OCI-LY3 (cell line): ENCODE data around the gene LDLR.

Experiments
- CTCF ChIP-seq: fragments of 200-600, 300-600 bp; sonication (generic); IDR thresholded peaks from 2 replicates; pipeline ENCODE4 v1.5.1; 2014; ENCODE audit warnings: antibody characterized with exemption, low read length, low read depth
- EZH2phosphoT487 ChIP-seq: fragments of 200-600 bp; shearing (Covaris generic); IDR thresholded peaks from 2 replicates; pipeline ENCODE4 v1.6.1; 2018; ENCODE audit warnings: antibody characterized with exemption, mixed run types, low read depth

- TF ChIP-seq CTCF (no peak), EZH2phosphoT487 (no peak)
These were observed 81.9 kb downstream of the LDLR start for GRCh38 chr19:11171144-11171543.
